RWPE2 (cell line): ENCODE measurements around the gene RPS6KA2.
A peak's percentile ranks its signal among the peaks of the same experiment; 100 is the strongest.

Experiments
- ATAC-seq: fragments of 200-7000 bp; cut with Tn5 transposase; 3 replicates; pipeline ENCODE4 v1.9.1; 2021; ENCODE audit warnings: low read depth
- DNase-seq: peaks from one replicate; pipeline ENCODE4 v3.0.0-alpha.2; 2020; ENCODE audit warnings: low spot score
- H3K27ac ChIP-seq: fragments of 450-650 bp; 2 replicates; pipeline ENCODE4 v1.5.1; 2017; ENCODE audit warnings: mild to moderate bottlenecking; ENCODE audit not compliant: poor library complexity, severe bottlenecking
- H3K27me3 ChIP-seq: fragments of 250-450 bp; sonication (Bioruptor Pico); 2 replicates; pipeline ENCODE4 v1.5.1; 2021; ENCODE audit warnings: mild to moderate bottlenecking, moderate library complexity; ENCODE audit not compliant: insufficient read depth, poor library complexity, severe bottlenecking
- H3K36me3 ChIP-seq: fragments of 250-450 bp; sonication (Bioruptor Pico); 2 replicates; pipeline ENCODE4 v1.5.1; 2020; ENCODE audit warnings: low read depth, mild to moderate bottlenecking, moderate library complexity
- H3K4me1 ChIP-seq: fragments of 250-450 bp; sonication (Bioruptor Pico); 2 replicates; pipeline ENCODE4 v1.5.1; 2021; ENCODE audit warnings: mild to moderate bottlenecking, moderate library complexity; ENCODE audit not compliant: insufficient read depth, poor library complexity, severe bottlenecking
- H3K4me3 ChIP-seq: fragments of 250-450 bp; sonication (Bioruptor Pico); 2 replicates; pipeline ENCODE4 v1.5.1; 2021; ENCODE audit warnings: mild to moderate bottlenecking, moderate library complexity; ENCODE audit not compliant: severe bottlenecking
- H3K9me3 ChIP-seq: fragments of 250-450 bp; sonication (Bioruptor Pico); 2 replicates; pipeline ENCODE4 v1.5.1; 2021; ENCODE audit warnings: mild to moderate bottlenecking, moderate library complexity; ENCODE audit not compliant: severe bottlenecking
- CTCF ChIP-seq: fragments of 450-650 bp; IDR thresholded peaks from one replicate; pipeline ENCODE4 v1.5.1; 2017; ENCODE audit warnings: mild to moderate bottlenecking, moderate library complexity; ENCODE audit not compliant: poor library complexity, severe bottlenecking

The RPS6KA2 gene

GRCh38 chr6:166573511-166574216, 53.4 kb downstream of the RPS6KA2 start:
- TF ChIP-seq CTCF = no peak
- Histone ChIP-seq H3K36me3 (no peaks in the 10 kb centered on the region), H3K4me1 (peaks cover 14% of the 10 kb centered on the region), H3K4me3 (no peak overlapping the region), H3K27ac (no peak overlapping the region), H3K9me3 (no peaks in the 10 kb centered on the region), H3K27me3 (no peaks in the 10 kb centered on the region)
- no peak for DNase-seq
- ATAC-seq = no peak

GRCh38 chr6:166572370-166573261, 54.4 kb downstream of the RPS6KA2 start:
- Histone ChIP-seq H3K27ac (no peak overlapping the region), H3K4me3 (no peak overlapping the region), H3K27me3 (no peaks in the 10 kb centered on the region), H3K36me3 (no peaks in the 10 kb centered on the region), H3K9me3 (no peaks in the 10 kb centered on the region), H3K4me1 (peaks cover 21% of the 10 kb centered on the region)
- no peak for TF ChIP-seq CTCF
- no peak for DNase-seq
- ATAC-seq = peak; percentile 31; the same call in 2 of the 3 replicates

- no peak overlapping the region for H3K4me3 ChIP-seq
- peaks cover 33% of the 10 kb centered on the region for H3K4me1 ChIP-seq
- H3K36me3 ChIP-seq = 0 out of 2 replicates have a peak, but pooled peaks cover under 1% of the 10 kb centered on the region
- no peak for DNase-seq
- no peak for TF ChIP-seq CTCF
- no peaks in the 10 kb centered on the region for H3K27me3 ChIP-seq
- H3K9me3 ChIP-seq = no peaks in the 10 kb centered on the region
- ATAC-seq = no peak
- H3K27ac ChIP-seq = peak overlapping the region; percentile 19
These were observed 55.9 kb downstream of the RPS6KA2 start for GRCh38 chr6:166570929-166571713.

- ATAC-seq (no peak), DNase-seq (no peak)
- H3K27me3 ChIP-seq = no peaks in the 10 kb centered on the region
- no peaks in the 10 kb centered on the region for H3K9me3 ChIP-seq
- TF ChIP-seq CTCF = no peak
- H3K36me3 ChIP-seq = peaks cover 11% of the 10 kb centered on the region; the same call in 1 of the 2 replicates
- H3K27ac ChIP-seq = peak overlapping the region; percentile 83
- H3K4me1 ChIP-seq = peaks cover 33% of the 10 kb centered on the region
- H3K4me3 ChIP-seq = no peak overlapping the region
These were observed 57.8 kb downstream of the RPS6KA2 start for GRCh38 chr6:166569206-166569605.
